Epithelial cell of prostate (primary cell): Measurements from ENCODE around the gene RALB.
A peak's percentile ranks its signal among the peaks of the same experiment; 100 is the strongest.
"Not testable (repeated sequence)": the region's sequence is repeated elsewhere in the genome, so short reads cannot be mapped to it uniquely, and the experiment has no call there.

Source experiments
- DNase-seq: peaks from one replicate; pipeline ENCODE4 v3.0.0-alpha.2; 2011; ENCODE audit warnings: low read depth, low spot score
- H3K27ac ChIP-seq: fragments of 450-650 bp; 2 replicates; pipeline ENCODE4 v1.5.1; 2017; ENCODE audit warnings: mild to moderate bottlenecking

RALB gene

DNA sequence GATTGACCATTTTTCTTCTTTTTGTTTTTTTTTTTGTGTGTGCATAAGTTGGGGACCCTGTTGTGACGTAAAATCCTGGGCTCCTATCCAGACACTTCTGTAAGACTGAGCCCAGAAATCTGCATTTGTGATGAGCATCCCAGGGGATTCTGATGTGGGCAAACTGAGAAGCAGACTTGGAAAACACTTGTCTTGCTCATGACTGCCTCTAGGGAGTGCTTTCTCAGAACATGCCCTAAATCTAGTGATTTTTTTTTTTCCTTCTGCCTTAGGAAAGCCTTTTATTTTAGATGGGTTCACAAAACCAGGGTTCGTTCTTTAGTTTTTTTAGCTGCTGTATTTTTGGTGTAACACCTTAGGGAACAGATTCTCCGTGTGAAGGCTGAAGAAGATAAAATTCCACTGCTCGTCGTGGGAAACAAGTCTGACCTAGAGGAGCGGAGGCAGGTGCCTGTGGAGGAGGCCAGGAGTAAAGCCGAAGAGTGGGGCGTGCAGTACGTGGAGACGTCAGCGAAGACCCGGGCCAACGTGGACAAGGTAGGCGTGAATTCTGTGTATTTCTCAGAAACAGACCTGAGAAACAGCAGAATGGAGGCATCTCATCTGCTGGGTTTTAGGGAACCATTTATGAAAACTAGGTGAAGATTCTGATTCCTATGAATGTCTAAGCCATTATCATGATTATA, 36.7 kb downstream of the RALB start:
- H3K27ac ChIP-seq = no peak overlapping the region
- no peak for DNase-seq

GRCh38 chr2:120290737-120291136, 38.1 kb downstream of the RALB start:
- DNase-seq = no peak
- H3K27ac ChIP-seq = peak overlapping the region; percentile 69

- peak overlapping the region; percentile 69 for H3K27ac ChIP-seq
Measured at GRCh38 chr2:120291401-120292311, 39.0 kb downstream of the RALB start.

GRCh38 chr2:120293096-120294007, 40.7 kb downstream of the RALB start:
- no peak for DNase-seq
- H3K27ac ChIP-seq = no peak overlapping the region

More at GRCh38 chr2:120291401-120292311, 39.0 kb downstream of the RALB start:
- DNase-seq = peak; percentile 84

GRCh38 chr2:120294008-120294340, 41.3 kb downstream of the RALB start:
- DNase-seq = no peak
- H3K27ac ChIP-seq = no peak overlapping the region

DNA sequence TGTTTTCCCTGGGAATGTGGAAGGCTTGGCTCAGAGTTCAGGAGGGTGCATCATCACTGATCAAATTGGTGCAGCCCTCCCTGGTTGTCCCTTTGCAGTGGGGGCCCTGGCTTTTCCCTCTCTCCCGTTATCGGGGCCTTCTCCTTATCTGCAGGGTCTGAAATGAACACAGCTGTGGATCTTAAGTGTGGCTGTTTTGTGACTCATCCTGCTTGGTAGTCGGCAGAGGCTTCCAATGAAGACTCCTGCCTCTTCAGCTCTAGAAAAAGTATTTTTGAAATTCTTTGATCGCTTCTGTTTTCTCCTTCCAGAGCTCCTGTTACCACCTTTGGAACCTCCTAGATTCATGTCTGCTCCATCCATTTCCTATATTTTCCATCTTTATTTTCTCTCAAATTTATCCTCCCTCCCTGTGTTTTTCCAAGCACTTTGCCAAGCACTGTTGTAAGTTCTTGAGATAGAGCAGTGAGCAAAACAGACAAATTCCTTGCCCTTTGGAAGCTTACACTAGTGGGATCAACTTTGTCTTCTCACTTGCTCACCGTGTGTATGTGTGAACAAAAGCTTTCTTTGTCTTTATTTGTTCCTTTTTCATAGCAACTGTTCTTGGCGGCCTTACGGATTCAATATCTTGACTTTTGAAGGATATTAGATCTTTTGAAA, 45.7 kb downstream of the RALB start:
- no peak for DNase-seq
- no peak overlapping the region for H3K27ac ChIP-seq

- no peak for DNase-seq
- H3K27ac ChIP-seq = no peak overlapping the region
Measured at GRCh38 chr2:120299004-120299403, 46.4 kb downstream of the RALB start.

DNA sequence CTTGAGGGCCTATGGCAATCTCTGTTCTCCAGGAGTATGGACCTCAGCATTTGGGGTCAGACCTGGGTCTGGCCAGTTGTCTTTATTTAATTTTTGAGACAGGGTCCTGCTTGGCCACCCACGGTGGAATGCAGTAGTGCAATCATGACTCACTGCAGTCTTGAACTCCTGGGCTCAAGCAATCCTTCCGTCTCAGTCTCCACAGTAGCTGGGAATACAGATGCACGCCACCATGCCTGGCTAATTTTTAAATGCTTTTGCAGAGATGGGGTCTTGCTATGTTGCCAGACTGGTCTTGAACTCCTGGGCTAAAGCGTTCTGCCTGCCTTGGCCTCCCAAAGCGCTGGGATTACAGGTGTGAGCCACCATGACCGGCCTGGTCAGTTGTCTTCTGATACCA, 46.9 kb downstream of the RALB start:
- peak overlapping the region; percentile 39 for H3K27ac ChIP-seq
- DNase-seq = no peak

DNA sequence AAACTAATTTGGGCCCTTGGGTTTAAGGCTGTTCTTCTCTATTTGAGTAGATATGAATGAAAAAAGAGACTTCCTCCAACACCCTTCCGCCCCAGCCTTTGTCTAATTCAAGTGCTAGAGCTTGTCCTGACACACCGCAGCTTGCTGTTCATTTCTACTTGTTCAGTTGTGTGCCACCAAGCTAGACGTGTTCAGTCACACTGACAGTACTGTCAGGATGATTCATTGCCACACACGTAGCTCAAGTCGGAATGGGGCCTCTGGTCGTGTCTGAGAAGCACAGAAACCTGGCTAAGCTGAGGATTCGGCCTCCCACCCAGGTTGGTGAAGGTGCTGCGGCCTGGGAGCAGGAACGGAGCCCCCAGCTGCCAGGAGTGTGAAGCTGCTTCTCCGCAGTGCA, 47.7 kb downstream of the RALB start:
- peak overlapping the region; percentile 39 for H3K27ac ChIP-seq
- no peak for DNase-seq

DNA sequence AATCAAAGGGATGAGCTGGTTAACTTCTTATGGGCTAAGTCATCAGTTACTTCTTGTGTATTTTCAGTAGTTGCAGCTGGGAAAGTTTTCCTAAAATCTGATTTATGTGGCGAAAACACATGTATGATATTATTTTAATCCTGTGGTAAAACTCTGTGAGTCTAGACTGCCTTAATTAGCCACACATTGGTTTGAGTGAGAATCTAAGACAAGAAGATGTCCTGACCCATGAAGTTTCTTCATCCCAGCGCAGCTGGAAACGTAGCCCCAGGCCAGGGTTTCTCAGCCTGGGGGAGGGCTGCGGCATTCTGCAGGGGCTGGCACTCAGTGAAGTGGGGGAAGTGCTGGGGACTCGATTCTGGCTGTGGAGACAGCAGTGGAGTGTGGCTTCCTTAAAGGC, 48.6 kb downstream of the RALB start:
- H3K27ac ChIP-seq = no peak overlapping the region
- DNase-seq = no peak

- no peak for DNase-seq
- H3K27ac ChIP-seq = no peak overlapping the region
Measured at GRCh38 chr2:120302301-120302700, 49.6 kb downstream of the RALB start.

GRCh38 chr2:120303177-120303576, 50.5 kb downstream of the RALB start:
- H3K27ac ChIP-seq = no peak overlapping the region
- no peak for DNase-seq

- no peak for DNase-seq
- no peak overlapping the region for H3K27ac ChIP-seq
Measured at GRCh38 chr2:120305296-120305695, 52.6 kb downstream of the RALB start.

- no peak for DNase-seq
- H3K27ac ChIP-seq = no peak overlapping the region
Measured at GRCh38 chr2:120305937-120306490, 53.4 kb downstream of the RALB start.

DNA sequence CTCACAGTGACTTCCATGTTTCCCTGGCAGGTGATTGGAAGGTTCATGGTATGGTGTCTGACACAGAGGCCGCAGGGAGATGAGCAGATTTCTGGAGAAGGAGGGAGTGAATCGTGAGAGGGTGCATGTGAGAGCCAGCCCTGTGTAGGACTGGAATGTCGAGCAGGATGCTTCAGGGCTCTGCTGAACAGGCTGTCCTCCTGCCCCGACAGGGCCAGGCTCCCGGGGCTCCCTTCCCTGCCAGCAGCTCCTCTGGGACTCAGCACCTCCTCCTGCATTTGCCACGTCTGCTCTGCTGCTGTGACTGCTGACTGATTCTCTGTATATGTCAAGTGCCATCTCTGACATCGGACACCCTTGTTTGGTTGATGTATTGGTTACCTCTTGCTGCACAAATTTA, 54.8 kb downstream of the RALB start:
- H3K27ac ChIP-seq = no peak overlapping the region
- no peak for DNase-seq

GRCh38 chr2:120308038-120308910, 55.6 kb downstream of the RALB start:
- no peak for DNase-seq
- H3K27ac ChIP-seq = no peak overlapping the region

GRCh38 chr2:120310136-120310535, 57.5 kb downstream of the RALB start:
- no peak for DNase-seq
- H3K27ac ChIP-seq = no peak overlapping the region

- H3K27ac ChIP-seq, DNase-seq: not testable (repeated sequence)
Measured at GRCh38 chr2:120310841-120311240, 58.2 kb downstream of the RALB start.

- no peak for DNase-seq
- H3K27ac ChIP-seq = no peak overlapping the region
Measured at GRCh38 chr2:120312076-120312475, 59.4 kb downstream of the RALB start.
